LHCN-M2 (cell line): ENCODE results near the gene SRD5A2. TPM values are rescaled to one million over a fixed set of nuclear protein-coding genes. Genes with fewer than 3 reads are reported as not detected.

Source experiments
- DNase-seq: peaks from one replicate; pipeline ENCODE4 v3.0.0-alpha.2; 2012; ENCODE audit warnings: low read depth
- polyA plus RNA-seq: library from polyadenylated mRNA; unstranded; fragments of >200 nt; gene quantifications from one replicate; pipeline ENCODE4 v1.2.1, GENCODE V29; 2012; ENCODE audit warnings: missing spikeins
- total RNA-seq: library from RNA; depleted of rRNA; stranded (reverse); fragments of >200 nt; gene quantifications from 2 replicates; pipeline ENCODE4 v1.2.3, GENCODE V29; 2014; rRNA removed

Gene SRD5A2, protein sequence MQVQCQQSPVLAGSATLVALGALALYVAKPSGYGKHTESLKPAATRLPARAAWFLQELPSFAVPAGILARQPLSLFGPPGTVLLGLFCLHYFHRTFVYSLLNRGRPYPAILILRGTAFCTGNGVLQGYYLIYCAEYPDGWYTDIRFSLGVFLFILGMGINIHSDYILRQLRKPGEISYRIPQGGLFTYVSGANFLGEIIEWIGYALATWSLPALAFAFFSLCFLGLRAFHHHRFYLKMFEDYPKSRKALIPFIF
- total RNA-seq: not detected in 2 replicates
- not detected for polyA plus RNA-seq

DNA sequence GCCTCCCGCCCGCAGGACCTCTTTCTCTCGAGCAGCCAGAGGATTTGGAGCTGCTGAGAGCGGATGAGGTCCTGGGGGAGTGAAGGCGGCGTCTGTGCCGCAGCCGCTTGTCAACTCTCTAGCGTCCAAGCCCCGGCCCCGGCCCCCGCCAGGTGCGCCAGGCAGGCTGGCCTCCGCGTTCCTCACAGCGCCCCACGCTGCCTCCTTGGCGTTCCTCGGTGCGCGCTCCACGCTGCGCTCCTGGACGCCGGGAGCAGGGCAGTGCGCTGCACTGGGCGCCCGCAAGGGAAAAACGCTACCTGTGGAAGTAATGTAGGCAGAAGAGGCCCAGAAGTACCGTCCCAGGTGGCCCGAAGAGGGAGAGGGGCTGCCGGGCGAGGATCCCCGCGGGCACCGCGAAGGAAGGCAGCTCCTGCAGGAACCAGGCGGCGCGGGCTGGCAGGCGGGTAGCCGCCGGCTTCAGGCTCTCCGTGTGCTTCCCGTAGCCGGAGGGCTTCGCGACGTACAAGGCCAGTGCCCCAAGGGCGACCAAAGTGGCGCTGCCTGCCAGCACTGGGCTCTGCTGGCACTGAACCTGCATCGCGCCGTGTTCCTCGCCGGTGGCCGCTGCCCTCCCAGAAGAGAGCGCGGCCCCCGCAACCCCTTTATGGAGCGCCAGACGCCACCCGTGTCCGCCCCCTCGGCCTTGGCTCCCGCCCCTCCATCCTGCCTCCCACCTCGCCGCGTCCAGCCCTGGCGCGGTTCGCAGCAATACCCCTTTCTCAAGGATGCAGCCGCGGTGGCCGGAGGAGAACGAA lies at the start of gene SRD5A2:
Gene SRD5A2 (minus strand): TSS at position 618 of the 797 bp plus-strand sequence. CDS start 38 bp downstream, at position 580.
- DNase-seq: no peak

DNA sequence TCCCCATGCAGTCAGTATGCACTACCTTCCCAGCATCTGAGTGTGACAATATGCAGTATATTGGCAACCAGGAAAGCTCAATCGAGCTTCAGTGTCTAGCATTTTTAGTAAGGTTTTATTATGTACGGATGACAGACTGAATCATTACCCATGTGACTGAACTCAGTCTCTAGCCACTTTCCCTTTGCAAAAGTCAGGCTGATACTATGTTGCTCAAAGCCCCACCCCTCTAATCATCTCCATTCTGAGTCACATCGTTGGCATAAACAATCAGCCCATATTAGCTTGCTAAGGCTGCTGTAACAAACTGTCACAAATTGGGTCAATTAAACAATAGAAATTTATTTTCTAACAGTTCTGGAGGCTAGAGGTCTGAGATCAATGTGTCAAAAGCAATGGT lies 25.8 kb upstream of the SRD5A2 start:
- DNase-seq: no peak

DNA sequence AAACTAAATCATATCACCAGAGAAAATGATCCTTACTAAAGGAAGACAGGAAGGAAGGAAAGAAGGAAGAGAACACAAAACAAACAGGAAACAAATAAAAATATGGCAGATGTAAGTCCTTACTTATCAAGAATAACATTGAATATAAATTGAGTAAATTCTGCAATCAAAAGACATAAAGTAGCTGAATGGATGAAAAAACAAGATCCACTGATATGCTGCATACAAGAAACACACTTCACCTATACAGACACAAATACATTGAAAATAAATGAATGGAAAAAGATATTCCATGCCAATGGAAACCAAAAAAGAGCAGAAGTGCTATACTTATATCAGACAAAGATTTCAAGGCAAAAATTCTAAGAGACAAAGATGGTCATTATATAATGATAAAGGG lies 18.0 kb upstream of the SRD5A2 start:
- DNase-seq: no peak

DNA sequence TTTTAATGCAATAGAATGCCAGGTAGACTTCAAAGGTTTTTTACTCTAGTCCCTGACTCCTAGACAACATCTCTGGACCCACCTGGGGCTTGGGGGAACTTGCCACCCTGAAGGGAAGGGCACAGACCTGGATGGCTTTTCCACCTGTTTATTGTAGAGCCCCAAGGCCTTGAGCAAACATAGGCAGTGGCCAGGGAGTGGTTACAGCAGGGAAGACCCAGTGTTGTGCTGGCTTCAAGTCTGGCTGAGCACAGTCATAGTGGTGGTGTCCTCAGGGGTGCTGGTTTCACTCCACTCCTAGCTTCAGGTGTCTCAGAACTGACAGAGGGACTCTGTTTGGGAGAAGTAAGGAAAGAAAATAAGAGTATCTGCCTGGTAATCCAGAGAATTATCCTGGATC lies 5.5 kb upstream of the SRD5A2 start:
- no peak for DNase-seq

DNA sequence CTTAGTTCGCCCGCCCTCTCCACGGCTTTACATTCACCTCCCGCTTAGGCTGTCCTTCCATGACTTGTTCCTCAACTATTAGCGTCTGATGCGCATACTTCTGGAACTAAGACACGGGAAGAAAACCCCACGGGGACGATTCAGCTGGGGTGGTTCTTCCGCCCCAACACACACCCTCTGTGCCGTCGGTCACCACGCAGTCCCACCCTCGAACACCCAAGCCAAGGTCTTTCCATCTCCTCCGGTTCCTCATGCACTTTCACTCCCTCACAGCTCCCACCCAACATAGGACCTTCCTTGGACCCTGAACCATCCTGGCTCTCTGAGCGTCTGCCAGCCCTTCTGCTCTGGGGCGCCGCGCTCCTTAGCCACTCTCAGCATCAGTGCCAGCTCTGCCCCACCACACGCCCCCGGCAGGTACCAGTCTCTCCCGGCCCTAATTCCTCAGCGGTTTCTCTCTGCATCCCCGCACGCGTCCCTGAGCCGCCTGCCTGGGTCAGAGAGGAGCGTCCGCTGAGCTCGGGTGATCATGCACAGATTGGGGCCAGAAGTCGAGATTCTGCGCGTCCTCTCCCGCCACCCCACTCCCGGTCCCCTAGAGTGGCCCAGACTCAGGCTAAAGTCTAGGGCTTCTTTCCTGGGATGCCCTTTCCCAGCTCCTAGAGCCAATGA lies 522 bp upstream of the SRD5A2 start:
- DNase-seq: no peak

DNA sequence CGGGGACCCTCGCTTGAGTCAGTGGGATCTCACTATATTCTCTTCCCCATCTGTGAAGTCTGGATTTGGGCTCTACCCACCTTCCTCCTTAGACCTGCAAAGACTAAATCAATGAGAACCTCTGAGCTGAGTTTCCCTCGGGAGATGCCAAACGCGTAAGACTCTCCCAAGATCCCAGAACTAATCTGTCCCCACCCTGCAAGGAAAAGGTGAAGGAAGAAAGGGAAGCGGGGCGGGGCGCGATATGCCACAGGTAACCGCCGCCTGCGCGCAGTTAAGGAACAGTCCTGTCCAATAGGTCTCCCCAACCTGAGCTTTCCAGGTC lies 780 bp downstream of the SRD5A2 start:
- no peak for DNase-seq

DNA sequence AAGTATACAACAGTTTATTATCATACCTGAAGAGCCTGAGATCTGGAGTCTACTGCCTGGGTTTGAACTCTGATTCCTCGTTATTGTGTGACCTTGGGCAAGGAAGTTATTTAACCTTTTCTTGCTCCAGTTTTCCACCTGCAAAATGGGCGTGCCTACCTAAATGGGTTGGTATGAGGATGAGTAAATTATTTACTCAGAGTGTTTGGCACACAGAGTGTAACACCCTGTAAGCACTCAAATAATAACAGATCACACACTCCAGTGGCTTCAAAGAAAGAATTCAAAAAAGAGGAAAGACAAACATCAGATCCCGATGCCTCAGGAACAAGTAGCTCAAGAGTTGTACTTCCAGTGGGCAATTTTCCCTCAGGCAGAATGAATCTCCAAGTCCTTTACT lies 2.4 kb downstream of the SRD5A2 start:
- no peak for DNase-seq

DNA sequence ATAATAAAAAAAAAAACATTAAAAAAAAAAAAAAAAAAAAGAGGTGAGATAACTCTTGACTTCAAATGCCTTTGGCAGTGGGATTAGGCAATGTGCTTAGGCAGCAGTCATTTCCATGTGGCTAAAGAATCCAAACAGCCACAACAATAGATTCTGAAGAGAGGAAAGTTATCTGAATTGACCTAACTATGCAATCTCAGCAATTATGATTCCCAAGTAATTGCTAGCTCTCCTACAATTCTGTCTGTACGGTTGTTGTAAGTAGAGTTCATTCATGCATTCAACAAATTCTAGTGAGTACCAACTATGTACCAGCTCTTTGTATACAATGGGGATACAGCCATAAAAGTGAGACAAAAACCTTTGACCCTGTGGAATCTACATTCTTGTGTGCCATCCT lies 3.6 kb downstream of the SRD5A2 start:
- no peak for DNase-seq

DNA sequence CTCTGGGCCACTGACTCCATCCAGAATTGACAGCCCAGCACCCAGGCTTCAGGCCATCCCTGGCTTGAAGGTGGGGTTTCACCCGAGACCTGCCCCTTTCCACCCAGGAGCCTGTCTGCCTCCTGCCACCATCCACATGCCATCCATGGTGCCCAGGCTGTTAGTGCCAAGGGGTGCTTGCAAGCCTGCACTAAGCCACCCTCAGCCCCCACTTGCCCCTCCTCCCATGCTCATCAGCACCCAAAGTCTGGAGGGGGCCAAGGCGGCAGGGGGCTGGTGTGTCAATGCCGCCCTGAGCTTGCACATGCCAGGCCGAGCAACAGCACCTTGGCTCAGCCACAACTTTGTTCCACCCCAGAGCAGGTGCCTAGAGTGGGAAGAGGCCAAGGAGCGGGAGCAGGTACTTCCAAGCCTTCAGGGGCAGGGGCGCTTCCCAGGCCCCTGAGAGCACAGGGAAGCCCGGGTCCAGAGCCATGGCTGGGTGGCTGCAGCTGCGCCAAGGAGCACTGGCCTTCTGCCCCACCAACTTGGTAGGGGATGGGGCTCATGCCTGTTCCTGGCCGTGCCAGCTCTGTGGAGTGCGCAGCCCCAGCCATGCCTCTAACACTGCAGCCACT lies 12.0 kb downstream of the SRD5A2 start:
- DNase-seq: no peak

DNA sequence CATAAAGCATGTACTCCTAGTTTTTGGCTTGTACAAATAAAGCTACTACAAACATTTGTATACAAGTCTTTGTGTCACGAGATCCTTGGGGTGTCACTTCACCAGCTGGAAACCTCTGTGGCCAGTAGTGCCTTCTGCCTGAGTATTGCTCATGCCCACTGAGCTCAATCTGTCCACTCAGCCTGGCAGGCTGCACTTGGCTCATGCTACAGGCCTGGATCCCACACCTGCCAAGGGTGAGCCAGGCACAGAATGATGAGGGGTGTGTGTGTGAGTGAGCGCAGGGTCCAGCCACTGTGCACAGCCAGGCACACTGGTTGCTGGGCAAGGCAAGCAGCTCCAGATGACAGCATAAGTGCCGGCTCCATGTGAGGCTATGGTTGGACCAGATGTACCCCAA lies 13.1 kb downstream of the SRD5A2 start:
- no peak for DNase-seq

DNA sequence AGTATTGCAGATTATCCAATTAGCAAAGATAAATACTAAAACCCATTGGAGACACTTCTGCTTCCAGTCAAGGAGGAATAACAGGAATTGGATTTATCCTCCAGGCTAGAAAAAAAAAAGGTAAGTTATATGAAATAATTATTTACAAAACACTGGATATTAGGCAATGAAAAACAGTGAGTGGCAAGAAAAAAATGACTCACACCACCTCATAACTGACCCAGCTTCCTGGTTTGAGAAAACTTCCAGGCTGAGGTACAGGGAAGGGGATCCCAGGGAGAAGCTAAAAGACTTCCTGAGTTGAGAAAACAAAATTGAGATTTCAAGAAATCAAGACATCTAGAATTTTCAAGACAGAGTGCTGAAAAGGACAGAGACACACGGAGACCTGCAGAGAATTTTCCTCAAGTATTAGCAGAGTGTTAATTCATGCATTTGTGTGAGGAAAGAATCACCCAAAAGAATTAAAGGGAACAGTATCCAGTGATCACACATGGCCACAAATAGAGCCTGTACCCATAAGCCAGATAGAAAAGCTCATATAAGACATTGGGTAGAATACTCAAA lies 17.4 kb downstream of the SRD5A2 start:
- no peak for DNase-seq

DNA sequence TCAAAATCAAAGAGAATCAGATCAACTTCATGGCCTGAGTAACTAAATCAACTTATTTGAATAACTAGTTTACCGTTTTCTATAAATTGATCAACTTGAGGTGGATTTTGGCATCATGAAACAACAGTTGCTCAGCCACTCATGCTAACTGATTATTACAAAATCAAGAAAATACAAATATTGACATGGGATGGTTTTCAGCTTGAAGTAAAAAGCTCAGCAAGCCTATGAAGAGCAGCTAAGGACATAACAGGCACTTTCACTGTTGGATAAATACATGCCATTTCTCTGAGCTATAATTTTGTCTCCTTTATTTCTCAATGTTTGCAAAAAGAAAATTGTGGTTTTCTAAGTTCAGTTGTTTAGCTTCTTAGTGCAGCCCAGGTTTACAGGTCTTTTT lies 18.9 kb downstream of the SRD5A2 start:
- no peak for DNase-seq

DNA sequence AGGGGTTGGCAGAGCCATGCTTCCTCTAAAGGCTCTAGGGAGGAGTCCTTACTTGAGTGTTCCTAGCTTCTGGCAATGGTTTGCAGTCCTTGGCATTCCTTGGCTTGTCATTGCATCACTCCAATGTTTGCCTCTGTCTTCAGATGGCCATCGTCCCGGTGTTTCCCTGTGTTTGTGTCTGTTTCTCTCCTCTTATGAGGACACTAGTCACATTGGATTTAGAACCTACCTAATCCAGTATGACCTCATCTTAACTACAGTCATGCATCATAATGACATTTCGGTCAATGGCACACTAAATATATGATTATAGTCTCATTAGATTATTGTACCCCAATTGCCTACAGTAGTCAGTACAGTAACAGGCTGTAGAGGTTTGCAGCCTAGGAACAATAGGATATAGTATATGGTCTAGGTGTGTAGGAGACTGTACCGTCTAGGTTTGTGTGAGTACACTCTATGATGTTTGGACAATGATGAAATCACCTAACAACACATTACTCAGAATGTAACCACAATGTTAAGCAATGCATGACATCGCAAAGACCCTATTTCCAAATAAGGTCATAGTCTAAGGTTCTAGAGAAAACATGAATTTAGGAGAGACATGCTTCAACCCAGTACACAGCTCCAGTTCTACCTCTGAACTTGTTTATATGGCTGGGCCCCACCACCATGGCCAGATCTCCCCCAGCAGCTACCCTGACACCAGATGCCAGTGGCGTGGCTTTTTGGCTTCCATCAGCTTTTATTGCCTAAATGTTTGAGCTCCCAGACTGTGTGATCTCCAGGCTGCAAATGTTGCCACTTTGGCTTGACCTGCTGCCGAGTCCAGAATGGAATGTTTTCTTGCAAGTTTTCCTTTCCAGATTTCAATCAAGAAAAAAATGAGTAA lies 22.1 kb downstream of the SRD5A2 start:
- peak; percentile 15 for DNase-seq

DNA sequence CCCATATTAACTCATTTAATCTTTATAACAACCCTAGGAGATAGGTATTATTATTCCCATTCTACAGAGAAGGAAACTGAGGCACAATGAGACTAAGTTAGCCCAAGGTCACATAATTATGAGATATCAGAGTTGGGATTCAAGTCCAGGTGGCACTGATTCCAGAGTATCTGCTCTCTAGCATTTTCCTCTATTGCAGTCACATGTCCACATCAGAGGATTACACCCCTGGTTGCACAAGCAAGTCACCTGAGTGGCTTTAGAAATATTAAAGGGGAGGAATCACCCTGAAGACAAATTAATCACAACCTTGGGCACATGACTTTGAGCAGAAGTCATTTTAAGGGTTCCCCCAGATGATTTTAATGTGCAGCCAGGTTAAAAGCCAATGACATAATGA lies 23.8 kb downstream of the SRD5A2 start:
- no peak for DNase-seq

DNA sequence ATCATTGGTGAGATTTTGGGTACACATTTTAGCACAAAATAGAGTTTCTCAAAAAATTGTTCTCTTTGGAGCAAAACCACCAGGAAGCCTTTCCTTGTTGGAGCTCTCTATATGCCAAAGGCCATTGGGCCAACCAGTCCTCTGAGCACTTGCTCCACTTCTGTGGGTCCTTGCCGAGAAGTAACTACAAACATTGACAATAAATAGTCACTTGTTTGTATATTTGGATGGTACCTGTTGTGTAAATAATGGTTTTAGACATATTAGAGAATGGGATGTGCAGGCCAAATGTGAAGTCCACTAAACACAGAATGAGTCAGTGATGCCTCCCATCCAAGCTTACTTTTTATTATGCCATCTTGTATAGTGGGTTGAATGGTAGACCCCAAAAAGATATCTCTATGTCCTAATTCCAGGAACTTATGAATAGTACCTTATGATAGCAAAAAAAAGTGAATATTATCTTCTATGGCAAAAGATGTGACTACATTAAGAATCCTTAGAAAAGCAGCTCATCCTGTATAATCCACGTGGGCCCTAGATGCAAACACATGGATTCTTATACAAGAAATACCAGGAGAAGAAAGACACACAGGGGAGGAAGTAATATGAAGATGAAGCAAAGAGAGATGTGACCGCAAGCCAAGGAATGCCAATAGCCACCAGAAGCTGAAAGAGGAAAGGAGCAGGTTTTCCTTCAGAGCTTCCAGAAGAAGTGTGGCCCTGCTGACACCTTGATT lies 24.6 kb downstream of the SRD5A2 start:
- DNase-seq: no peak

DNA sequence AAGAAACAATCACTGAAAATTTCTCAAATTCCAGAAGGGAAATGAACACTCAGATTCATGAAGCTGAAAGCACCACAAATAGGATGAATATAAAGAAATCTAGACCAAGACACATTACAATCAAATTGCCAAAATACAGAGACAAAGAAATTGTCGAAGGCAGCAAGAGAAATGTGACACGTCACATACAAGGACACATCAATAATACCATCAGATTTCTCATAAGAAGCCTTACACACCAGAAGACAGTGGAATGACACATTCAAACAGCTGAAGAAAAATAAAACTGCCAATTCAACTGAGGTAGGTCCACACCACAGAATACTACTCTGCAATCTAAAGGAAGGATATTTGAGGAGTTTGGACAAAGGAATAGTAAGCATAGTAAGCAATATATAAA lies 27.4 kb downstream of the SRD5A2 start:
- no peak for DNase-seq

DNA sequence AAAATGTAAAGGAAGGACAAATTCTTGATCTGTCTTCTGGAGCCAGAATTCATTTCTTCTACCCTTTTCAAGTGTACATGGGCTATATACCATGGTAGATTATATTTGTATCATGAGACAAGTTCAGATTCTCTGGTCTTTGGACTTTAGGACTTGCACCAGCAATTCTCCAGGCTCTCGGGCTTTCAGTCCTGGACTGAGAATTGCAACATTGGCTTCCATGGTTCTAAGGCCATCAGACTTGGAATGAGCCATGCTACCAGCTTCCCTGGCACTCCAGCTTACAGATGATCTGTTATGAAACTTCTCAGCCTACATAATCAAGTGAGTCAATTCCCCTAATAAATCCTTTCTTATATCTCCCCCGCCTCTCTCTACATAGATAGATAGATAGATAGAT lies 33.3 kb downstream of the SRD5A2 start:
- no peak for DNase-seq

DNA sequence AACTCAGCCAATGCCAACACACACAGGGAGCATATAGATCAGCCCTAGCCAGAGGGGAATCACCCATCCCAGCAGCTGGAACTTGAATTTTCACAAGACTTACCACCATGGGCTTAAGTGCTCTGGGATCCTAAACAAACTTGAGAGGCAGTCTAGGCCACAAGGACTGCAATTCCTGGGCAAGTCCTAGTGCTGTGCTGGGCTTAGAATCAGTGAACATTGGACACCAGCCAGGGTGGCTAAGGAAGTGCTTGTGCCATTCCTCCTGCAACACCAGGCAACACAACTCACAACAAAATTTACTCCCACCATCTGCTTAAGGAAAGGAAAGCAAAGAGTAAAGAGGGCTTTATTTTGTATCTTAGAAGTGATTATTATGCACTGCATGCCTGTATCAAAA lies 38.9 kb downstream of the SRD5A2 start:
- DNase-seq: no peak

DNA sequence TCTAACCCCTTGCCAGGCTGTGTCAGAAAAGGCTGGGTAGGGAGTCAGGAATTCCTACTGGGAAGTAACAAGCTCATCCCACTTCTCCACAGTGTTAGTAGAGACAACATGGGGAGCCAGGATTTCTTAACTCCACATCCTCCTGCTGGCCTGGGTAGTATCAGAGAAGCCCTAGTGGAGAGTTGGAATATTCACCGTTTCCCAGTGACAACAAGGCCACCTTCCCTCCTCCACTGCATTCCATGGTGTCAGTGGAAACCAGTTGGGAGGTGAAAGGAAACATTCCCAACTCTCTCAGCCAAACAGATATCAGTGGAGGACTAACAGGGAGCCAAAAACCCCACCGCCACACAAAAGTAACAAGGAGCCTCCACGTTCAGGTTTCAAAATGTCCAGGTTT lies 41.2 kb downstream of the SRD5A2 start:
- no peak for DNase-seq

DNA sequence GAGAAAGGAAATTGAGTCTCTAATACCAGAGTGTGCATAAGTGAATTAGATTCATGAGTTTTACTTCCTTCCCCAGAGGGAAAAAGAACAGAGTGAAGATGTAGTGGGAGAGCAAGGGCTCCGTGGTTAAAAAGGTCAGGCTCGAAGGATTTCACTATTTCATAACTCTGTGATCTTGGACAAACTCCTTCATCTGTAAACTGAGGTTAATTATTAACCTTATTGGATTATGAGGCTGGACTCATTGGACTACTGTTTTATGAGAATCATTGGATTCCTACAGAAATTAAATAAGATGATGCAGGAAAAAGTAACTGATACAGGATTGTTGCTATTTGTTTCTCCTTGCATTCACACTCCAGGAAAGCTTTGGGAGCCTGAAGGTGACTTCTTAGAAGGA lies 45.0 kb downstream of the SRD5A2 start:
- no peak for DNase-seq
